ENCODE results near the gene ANP32B.

ANP32B gene

GRCh38 chr9:98057138-98057799 lies 74.1 kb downstream of the ANP32B start:
- no peak for FAIRE-seq
- DNase-seq (ENCODE audit: low spot score) = peak; percentile 20

GRCh38 chr9:98062161-98062560 lies 79.0 kb downstream of the ANP32B start:
- FAIRE-seq (no peak), DNase-seq (ENCODE audit: low spot score) (no peak)

GRCh38 chr9:98064623-98065392 lies 81.7 kb downstream of the ANP32B start:
- DNase-seq (ENCODE audit: low spot score) (no peak), FAIRE-seq (no peak)

Measured in RCC 7860 (cell line).